NCI-H1694 treated with DMSO at 0.1 percent for 48 hours (cell line): ENCODE data around the gene GRIN1.

Source experiments
- DNase-seq: peaks from one replicate; lab custom pipeline; 2025; lab: John Stamatoyannopoulos, UW

The GRIN1 gene

DNA sequence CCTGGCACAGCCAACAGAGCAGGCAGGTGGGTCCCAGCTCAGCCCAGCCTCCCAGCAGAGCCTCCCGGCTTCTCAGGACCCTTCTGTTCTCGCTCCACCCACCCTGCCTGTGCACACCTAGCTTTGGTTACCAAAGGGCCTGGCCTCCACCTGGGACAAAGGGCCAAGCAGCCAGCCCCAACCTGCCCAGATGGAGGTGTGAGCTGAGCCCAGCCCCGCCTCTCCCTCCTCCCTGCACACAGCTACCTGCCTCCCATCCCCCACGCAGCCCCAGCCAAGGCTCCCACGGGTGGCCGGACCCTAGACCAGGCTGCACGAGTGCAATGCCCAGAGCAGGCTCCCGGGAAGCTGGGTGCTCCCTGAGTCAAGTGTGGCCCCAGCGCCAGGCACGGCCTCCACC, 56.0 kb downstream of the GRIN1 start:
- no peak for DNase-seq

GRCh38 chr9:137195525-137196220, 56.7 kb downstream of the GRIN1 start:
- DNase-seq, result no peak

- no peak for DNase-seq
These were observed 59.3 kb downstream of the GRIN1 start for GRCh38 chr9:137198051-137198901.

DNA sequence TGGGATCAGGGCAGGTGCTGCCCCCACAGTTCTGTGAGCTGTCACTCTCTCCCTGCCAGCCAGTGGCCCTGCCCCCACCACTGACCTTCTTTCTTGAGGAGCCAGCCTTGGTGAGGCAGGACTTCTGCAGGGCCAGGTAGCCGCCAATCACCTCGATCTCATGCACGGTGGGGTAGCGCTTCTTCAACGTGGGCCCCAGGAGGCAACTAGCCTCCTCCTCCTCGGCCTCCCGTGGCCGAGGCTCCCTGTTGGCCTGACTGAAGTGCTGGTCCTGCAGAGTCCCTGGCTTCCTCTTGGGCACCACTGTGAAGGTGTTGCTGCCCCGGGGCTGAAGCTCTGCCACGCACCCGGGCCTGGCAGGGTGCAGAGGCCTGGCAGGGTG, 59.9 kb downstream of the GRIN1 start:
- no peak for DNase-seq

DNA sequence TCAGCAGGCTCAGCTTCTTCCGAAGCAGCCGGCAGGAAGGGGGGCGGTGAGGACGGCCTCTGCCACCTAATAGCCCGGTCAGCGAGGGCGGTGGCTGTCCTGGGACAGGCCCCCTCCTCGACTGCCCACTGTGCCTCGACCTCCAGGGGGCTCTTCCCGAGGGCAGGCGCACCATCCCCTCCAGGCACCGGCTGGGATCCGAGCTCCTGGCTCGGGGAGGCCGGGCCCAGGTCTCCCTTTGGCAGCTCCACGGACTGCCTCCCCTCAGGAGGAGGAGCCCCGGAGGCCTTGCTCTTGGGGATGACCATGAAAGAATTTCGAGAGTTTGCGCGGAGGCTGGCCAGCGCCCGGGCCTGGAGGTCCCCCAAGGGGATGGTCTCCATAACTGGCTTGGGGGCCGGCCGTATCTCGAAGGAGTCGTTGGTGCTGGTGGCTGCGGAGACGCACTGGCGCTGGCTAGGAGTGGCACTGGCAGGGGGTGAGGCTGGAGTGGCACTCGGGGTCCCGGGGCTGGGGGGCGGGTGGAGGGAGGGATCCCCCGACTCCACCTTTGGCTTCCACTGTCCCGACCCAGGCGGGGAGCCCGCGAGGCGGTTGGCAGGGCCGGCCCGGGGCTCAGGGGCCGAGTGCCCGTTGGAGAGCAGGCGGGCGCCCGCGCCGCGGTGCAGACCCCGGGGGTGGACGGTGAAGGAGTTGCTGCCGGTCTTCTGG, 60.6 kb downstream of the GRIN1 start:
- DNase-seq, result no peak

GRCh38 chr9:137200311-137201204, 61.6 kb downstream of the GRIN1 start, which contains the start of gene TPRN:
TSS of gene TPRN (minus strand) at chr9:137200741. CDS start at chr9:137200711, 30 bp downstream.
- peak; percentile 94 for DNase-seq

- DNase-seq, result no peak
These were observed 62.4 kb downstream of the GRIN1 start for GRCh38 chr9:137201205-137201868.

DNA sequence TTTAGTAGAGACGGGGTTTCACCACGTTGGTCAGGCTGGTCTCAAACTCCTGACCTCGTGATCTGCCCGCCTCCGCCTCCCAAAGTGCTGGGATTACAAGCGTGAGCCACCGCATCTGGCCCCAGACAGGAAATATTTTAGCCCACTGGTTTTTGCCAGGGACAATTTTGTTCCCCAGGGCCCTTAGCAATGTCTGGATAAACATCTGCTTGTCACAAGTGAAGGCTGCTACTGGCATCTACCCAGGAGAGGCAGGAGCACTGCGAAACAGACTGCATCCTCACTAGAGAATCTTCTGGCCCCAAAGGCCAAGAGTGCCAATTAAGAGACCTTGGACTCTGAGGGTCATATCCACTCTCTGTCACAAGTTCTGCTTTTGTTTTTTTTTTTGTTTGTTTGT, 64.0 kb downstream of the GRIN1 start:
- no peak for DNase-seq

GRCh38 chr9:137204731-137205125, 65.8 kb downstream of the GRIN1 start:
- no peak for DNase-seq

DNA sequence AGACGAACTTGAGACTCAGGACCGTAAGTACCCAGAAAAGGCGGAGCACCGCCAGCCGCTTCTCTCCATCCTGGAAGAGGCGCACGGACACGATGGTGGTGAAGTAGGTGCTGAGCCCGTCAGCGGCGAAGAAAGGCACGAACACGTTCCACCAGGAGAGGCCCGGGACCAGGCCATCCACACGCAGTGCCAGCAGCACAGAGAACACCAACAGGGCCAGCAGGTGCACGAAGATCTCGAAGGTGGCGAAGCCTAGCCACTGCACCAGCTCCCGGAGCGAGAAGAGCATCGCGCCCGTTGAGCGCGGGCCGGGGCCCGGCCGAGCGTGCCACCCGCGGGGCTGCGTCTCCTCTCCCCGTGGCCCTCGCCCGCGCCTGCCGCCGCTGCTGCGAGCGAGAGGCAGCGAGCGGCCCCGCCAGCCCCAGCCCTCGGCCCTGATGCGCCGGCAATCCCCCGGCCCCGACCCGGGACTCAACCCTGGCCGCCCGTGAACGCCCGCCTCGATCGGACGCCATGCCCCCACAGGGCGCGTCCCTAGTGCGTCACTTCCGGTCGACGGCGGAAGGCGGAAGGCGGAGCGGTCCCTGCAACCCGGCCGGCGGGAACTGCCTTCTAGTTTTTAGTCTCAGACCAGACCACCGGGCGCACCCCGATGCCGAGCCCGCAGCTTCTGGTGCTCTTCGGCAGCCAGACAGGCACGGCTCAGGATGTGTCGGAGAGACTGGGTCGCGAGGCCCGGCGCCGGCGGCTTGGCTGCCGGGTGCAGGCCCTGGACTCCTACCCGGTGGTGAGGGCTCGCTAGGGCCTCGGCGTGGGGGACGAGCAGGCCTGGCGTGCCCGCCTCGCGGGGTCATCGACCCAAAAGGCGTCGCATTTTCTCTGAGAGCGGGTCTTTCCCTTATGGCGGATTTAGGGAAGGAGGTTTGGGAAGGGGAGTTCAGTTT, 66.4 kb downstream of the GRIN1 start, which contains the start of the genes NDOR1 and TMEM203:
NDOR1 (plus strand) TSS at position 575 of the 944 bp plus-strand sequence; CDS start at position 653, 78 bp downstream.
TMEM203 (minus strand) TSS at position 523 of the 944 bp plus-strand sequence; CDS start at position 289, 234 bp downstream.
- DNase-seq, result peak; percentile 42

DNA sequence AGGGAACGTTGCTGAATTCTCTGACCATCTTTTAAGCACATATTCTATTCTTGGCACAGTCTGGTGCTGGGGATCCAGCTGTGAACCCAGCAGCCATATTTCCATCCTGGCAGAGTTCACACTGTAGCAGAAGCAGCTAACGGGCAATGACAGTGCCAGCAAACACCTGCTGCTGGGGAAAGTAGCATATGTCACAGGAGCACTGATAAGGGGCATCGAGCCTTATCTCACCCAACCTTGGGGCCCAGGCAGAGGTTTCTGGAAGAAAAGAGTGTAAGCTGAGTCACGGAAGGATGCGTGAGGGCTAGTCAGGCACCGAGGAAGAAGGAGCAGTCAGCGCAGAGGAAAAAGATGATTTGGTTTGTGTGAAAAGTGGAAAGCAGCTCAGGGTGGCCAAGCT, 67.6 kb downstream of the GRIN1 start:
- DNase-seq, result no peak

DNA sequence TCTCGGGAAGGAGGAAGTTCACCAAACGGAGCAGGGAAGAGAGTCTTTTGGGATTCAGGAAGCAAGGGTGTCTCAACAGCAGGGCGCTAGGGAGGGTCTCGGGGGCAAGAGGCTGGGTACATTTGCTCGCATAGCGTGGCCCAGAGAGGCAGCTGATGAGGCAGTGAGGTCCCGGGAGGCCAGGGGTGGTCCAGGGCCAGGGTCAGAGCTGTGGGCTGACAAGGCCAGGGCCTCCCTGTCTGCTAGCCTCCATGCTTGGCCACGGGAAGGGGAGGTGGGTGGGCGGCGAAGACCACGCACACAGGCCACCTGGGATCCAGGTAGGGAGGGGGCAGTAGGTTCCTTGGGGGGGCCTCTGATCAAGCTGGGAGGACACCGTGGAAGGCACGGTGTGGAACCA, 72.6 kb downstream of the GRIN1 start:
- DNase-seq, result no peak

GRCh38 chr9:137212520-137212919, 73.6 kb downstream of the GRIN1 start:
- no peak for DNase-seq

DNA sequence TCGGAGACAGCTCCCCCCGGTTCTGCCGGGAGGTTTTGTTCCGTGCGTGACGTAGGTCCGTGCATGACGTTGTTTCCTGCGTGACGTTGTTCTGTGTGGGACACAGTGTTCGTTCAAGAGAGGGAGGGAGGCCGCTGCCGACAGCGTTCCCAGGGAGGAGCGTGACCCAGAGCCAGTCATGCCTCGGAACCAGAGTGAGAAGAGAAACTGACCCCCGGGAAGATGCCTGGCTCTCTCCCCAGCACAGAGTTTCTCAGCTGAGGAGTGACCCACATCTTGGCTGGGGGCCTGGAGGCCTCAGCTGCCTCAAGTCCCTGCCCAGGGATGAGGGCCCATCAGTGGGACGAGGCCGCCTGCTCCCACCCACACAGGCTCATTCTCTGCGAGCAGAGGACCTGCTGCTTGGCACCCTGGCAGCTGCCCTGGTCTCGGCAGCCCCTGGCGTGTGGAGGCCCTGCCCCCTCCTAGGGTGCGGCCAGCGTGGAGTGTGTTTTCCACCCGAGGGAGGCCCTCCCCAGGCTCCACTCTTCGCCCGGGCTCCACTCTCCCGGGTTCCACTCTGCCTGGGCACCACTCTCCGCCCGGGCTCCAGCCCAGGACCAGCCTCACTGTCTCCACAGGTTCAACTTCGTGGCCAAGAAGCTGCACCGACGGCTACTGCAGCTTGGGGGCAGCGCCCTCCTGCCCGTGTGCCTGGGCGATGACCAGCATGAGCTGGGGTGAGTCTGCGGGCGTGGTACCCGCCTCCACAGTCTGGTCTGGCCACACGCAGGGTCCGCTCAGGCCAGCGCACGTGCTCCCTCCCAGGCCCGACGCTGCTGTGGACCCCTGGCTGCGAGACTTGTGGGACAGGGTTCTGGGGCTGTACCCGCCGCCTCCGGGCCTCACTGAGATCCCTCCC, 74.5 kb downstream of the GRIN1 start:
- no peak for DNase-seq

DNA sequence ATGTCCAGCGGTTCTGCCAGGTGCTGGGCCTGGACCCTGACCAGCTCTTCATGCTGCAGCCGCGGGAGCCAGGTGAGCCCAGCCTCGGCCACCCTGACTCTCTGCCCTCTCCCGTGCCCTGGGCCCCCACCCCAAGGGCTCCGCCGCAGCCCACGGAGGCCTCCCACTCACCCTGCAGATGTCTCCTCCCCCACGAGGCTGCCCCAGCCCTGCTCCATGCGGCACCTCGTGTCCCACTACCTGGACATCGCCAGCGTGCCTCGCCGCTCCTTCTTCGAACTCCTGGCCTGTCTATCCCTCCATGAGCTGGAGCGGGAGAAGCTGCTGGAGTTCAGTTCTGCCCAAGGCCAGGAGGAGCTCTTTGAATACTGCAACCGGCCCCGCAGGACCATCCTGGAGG, 75.7 kb downstream of the GRIN1 start:
- DNase-seq, result no peak

DNA sequence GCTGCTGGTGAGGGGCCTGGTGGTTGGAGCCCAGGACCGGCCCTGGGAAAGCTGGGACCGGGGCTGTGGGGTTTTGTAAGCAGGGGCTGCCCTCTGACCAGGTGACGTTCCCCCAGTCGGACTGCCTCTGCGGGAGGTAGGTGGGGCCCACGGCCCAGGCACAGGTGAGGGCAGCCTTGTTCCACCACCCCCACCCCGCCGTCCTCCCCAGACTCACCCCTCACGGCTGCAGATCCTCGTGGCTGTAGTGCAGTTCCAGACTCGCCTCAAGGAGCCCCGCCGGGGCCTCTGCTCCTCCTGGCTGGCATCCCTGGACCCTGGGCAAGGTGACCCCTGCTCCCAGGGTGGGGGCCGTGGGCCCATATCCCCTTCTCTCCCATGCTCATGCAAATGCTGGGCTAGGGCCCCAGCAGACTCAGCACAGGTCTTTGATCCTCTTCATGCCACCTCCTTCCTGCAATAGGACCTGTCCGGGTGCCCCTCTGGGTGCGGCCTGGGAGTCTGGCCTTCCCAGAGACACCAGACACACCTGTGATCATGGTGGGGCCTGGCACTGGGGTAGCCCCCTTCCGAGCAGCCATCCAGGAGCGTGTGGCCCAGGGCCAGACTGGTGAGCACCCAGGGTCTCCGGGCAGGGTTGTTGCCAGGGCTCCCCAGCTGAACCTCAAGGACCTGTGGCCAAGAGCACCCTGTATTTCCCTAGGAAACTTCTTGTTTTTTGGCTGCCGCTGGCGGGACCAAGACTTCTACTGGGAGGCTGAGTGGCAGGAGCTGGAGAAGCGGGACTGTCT, 76.4 kb downstream of the GRIN1 start:
- no peak for DNase-seq

DNA sequence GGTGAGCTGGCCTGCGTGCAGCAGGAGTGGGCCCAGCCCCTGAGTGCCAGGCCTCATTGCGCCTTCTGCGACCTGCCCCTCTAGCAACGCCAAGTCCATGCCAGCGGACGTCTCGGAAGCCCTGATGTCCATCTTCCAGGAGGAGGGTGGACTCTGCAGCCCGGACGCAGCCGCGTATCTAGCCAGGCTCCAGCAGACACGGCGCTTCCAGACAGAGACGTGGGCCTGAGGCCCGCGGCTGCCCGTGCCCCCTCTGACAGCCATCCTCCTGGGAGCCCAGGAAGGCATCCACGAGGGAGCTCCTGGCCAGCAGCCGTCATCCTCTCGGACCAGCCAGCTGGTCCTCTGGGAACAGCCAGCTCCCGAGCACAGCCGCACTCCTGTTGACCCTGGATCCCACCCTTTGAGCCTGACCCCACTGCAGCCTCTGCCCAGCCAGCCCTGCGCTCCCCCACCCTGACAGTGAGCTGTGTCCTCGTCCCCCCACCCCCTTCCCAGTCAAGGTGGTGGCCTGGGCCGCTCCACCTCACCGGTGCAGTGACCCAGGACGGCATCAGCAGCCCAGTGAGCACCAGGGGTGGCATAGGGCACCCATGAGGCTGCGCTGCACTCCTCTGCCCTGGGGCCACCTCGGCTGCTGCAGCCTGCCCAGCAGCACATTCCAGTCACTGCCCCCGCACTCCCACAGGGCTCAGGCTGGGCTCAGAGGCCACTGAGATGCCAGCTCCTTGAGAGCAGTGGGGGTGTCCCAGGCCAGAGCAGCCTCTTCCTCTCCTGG, 77.4 kb downstream of the GRIN1 start:
- DNase-seq, result no peak
